HT1080 (cell line): Measurements from ENCODE around the gene NRM. TPM values are rescaled to one million over a fixed set of nuclear protein-coding genes. Genes with fewer than 3 reads are reported as not detected.

Experiments
- small RNA-seq: library from RNA; depleted of rRNA; stranded (forward); fragments of <200 nt; gene quantifications from one replicate; pipeline ENCODE3, GENCODE V24; 2014
- total RNA-seq: library from RNA; depleted of rRNA; stranded (reverse); fragments of >200 nt; shearing (Covaris generic); gene quantifications from 2 replicates; pipeline ENCODE4 v1.2.3, GENCODE V29; 2014; rRNA removed

Gene NRM
- total RNA-seq, 1 experiment from 2014 or later, result 18.5 TPM

Small RNA genes lying within 50 kb of the gene (small RNA-seq; reads per million reads assigned to genes)
- gene RF00019, result not detected

Other genes with a start within 250 kb of the NRM start
- 51.5 and 51.9 TPM in 2 replicates for gene HLA-E, start 201.5 kb downstream of the NRM start, total RNA-seq
- gene GNL1, start 134.5 kb downstream of the NRM start, total RNA-seq, result 67.5 and 78.6 TPM in 2 replicates
- 12.7 and 21.4 TPM in 2 replicates for gene PRR3, start 133.7 kb downstream of the NRM start, total RNA-seq
- 72.3 and 77.8 TPM in 2 replicates for gene ABCF1, start 119.5 kb downstream of the NRM start, total RNA-seq
- 27.0 and 29.5 TPM in 2 replicates for gene PPP1R10, start 73.7 kb downstream of the NRM start, total RNA-seq
- gene MRPS18B, start 73.1 kb downstream of the NRM start, total RNA-seq, result 112 and 132 TPM in 2 replicates
- gene ATAT1, start 64.1 kb downstream of the NRM start, total RNA-seq, result 4.5 and 6.6 TPM in 2 replicates
- gene C6orf136, start 43.9 kb downstream of the NRM start, total RNA-seq, result 10.5 and 16.2 TPM in 2 replicates
- gene DHX16, start 18.0 kb downstream of the NRM start, total RNA-seq, result 50.2 and 55.5 TPM in 2 replicates
- gene PPP1R18, start 4.3 kb downstream of the NRM start, total RNA-seq, result 86.0 and 109 TPM in 2 replicates
- 11.0 and 12.9 TPM in 2 replicates for gene MDC1, start 26.3 kb upstream of the NRM start, total RNA-seq
- gene TUBB, start 29.4 kb upstream of the NRM start, total RNA-seq, result 1,534 and 1,911 TPM in 2 replicates
- gene FLOT1, start 51.7 kb upstream of the NRM start, total RNA-seq, result 67.0 and 73.8 TPM in 2 replicates
- 156 and 195 TPM in 2 replicates for gene IER3, start 53.6 kb upstream of the NRM start, total RNA-seq
- gene DDR1, start 193.5 kb upstream of the NRM start, total RNA-seq, result 34.8 and 37.0 TPM in 2 replicates
- 22.2 and 28.0 TPM in 2 replicates for gene GTF2H4, start 217.2 kb upstream of the NRM start, total RNA-seq
- 30.7 and 33.1 TPM in 2 replicates for gene VARS2, start 223.3 kb upstream of the NRM start, total RNA-seq
- not detected in 2 replicates for gene SFTA2, start 241.2 kb upstream of the NRM start, total RNA-seq
- gene MUCL3, start 250.0 kb upstream of the NRM start, total RNA-seq, result not detected in 2 replicates